Upper lobe of right lung (tissue), 1 donor: ENCODE results near the gene PRICKLE4. TPM values are rescaled to one million over a fixed set of nuclear protein-coding genes. Genes with fewer than 3 reads are reported as not detected.

Experiments used
- ATAC-seq: fragments of 200-7000 bp; cut with Tn5 transposase; one replicate; pipeline ENCODE4 v1.9.1; 2020; ENCODE audit warnings: mild to moderate bottlenecking, moderate library complexity
- DNase-seq: peaks from one replicate; pipeline ENCODE4 v3.0.0-alpha.2; 2020
- H3K27ac ChIP-seq: fragments of 200-600 bp; one replicate; pipeline ENCODE4 v1.8.0; 2022
- H3K27me3 ChIP-seq: fragments of 200-600 bp; one replicate; pipeline ENCODE4 v1.8.0; 2022; ENCODE audit warnings: mild to moderate bottlenecking
- H3K36me3 ChIP-seq: fragments of 200-600 bp; one replicate; pipeline ENCODE4 v1.8.0; 2022
- H3K4me1 ChIP-seq: fragments of 200-600 bp; one replicate; pipeline ENCODE4 v1.8.0; 2022
- H3K4me3 ChIP-seq: fragments of 200-600 bp; one replicate; pipeline ENCODE4 v1.8.0; 2022; ENCODE audit warnings: mild to moderate bottlenecking
- H3K9me3 ChIP-seq: fragments of 200-600 bp; one replicate; pipeline ENCODE4 v1.8.0; 2022
- intact Hi-C: fragments of 100-400 bp; cut with DNase I; formaldehyde crosslinking; loops from one replicate; pipeline ENCODE4 v1.11.0; 2022
- total RNA-seq: library from RNA; stranded (reverse); fragmentation: NEBNext Ultra II Directional; extraction: Animal tissue kit (Norgen Biotek cat#: 25700); gene quantifications from one replicate; pipeline ENCODE4 v1.2.1, GENCODE V29; 2021
- TF ChIP-seq, protein P1 (sequence below): fragments of 200-600 bp; IDR thresholded peaks from one replicate; pipeline ENCODE4 v1.8.0; 2022; ENCODE audit warnings: antibody characterized with exemption
- donor health status: DM: no; HTN: yes; CAD: no; lungs with severe emphysema.

The PRICKLE4 gene
- total RNA-seq, 1 donor from 2014 or later, result 14.2 TPM

DNA sequence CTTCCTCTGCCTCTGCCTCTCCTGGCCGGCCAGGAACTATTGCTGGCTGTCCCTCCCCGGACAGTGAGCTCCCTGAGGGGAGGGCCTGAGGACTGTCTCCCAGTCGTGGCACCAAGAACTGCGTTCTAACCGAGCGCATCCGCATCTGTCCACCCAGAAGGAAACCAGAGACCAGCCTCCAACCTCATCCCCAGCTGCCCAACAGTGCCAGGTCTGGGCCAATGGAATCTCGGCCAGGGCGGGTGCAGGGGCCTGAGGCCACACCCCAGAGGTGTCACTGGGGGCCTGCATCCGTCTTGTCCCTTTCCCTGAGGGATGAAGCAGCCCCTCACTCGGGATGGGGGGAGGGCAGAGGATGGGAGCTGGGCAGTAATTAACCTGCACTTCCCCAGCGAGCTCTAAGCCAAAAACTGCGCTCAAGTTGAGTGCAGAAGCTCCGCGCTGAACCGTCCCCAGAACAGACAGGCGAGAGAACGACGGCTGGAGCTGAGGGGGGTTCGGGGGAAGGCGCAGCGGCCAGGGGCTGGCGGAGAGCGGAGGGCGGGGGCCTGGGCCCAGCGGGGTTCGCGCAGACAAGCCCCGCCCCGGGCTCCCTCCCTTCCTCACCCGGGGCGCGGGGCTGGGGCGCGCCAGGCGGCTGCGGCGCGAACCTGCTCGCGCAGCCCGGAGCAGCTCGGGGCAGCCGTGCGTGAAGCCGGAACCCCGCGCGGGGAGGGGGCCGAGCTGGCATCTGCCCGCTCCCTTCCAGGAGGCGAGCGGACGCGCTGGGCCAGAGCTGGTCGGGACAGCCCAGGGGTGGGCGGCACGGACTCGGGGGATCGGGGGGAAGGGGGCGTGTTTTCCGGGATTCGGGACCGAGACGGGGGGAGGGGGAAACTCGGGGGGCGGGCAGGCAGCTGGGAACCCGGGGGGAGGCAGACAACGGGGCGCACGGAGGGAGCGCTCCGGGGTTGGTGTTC lies 46.6 kb upstream of the PRICKLE4 start:
- intact Hi-C loops, result no loop called here
- Histone ChIP-seq H3K27me3 (no peaks in the 10 kb centered on the region), H3K36me3 (no peaks in the 10 kb centered on the region), H3K27ac (peak overlapping the region; percentile 93), H3K4me1 (peaks cover 36% of the 10 kb centered on the region), H3K4me3 (peak overlapping the region; percentile 87), H3K9me3 (no peaks in the 10 kb centered on the region)
- TF ChIP-seq, protein P1, sequence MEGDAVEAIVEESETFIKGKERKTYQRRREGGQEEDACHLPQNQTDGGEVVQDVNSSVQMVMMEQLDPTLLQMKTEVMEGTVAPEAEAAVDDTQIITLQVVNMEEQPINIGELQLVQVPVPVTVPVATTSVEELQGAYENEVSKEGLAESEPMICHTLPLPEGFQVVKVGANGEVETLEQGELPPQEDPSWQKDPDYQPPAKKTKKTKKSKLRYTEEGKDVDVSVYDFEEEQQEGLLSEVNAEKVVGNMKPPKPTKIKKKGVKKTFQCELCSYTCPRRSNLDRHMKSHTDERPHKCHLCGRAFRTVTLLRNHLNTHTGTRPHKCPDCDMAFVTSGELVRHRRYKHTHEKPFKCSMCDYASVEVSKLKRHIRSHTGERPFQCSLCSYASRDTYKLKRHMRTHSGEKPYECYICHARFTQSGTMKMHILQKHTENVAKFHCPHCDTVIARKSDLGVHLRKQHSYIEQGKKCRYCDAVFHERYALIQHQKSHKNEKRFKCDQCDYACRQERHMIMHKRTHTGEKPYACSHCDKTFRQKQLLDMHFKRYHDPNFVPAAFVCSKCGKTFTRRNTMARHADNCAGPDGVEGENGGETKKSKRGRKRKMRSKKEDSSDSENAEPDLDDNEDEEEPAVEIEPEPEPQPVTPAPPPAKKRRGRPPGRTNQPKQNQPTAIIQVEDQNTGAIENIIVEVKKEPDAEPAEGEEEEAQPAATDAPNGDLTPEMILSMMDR, result no peak
- DNase-seq (peak; percentile 88), ATAC-seq (peak; percentile 73)

DNA sequence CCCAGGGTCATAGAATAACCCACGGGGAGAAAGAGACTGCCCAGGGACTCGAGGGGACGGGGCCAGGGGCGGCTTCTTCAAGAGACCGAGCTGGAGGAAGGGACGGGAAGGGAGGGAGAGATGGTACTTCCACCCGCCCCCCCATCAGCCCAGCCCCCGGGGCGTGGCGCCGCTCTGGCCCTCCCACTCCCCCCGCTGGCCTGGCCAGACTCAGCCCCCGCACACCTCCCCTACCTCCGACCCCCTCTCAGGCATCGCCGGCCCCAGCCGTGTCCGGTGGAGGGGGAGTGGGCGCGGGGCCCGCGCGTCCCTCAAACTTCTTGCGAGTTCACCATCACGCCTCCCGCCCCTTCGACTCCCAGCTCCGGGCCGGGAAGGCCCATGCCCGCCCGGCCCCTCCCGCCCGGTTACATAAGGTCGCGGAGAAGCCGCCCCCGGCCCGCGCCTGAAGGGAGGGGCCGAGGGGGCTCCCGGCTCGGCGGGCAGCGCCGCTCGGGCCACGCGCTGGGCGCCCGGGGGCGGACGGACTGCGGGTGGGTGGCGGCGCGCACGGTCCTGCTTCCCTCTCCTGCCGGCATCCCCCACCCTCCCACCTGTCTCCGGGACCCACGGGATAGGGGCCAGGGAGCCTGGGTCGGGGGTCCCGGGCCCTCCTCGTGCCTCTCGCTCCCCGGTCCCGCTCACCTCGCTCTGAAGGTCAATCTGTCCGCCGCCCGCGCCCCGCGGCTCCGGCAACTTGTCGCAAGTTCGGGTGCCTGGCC lies 45.7 kb upstream of the PRICKLE4 start:
- ATAC-seq, result peak; percentile 78
- peaks cover 36% of the 10 kb centered on the region for H3K4me1 ChIP-seq
- H3K27me3 ChIP-seq, result no peaks in the 10 kb centered on the region
- H3K4me3 ChIP-seq, result peak overlapping the region; percentile 87
- intact Hi-C loops, result no loop called here
- no peaks in the 10 kb centered on the region for H3K36me3 ChIP-seq
- peak; percentile 93 for DNase-seq
- H3K9me3 ChIP-seq, result no peaks in the 10 kb centered on the region
- H3K27ac ChIP-seq, result peak overlapping the region; percentile 93
- TF ChIP-seq, protein P1, result no peak

DNA sequence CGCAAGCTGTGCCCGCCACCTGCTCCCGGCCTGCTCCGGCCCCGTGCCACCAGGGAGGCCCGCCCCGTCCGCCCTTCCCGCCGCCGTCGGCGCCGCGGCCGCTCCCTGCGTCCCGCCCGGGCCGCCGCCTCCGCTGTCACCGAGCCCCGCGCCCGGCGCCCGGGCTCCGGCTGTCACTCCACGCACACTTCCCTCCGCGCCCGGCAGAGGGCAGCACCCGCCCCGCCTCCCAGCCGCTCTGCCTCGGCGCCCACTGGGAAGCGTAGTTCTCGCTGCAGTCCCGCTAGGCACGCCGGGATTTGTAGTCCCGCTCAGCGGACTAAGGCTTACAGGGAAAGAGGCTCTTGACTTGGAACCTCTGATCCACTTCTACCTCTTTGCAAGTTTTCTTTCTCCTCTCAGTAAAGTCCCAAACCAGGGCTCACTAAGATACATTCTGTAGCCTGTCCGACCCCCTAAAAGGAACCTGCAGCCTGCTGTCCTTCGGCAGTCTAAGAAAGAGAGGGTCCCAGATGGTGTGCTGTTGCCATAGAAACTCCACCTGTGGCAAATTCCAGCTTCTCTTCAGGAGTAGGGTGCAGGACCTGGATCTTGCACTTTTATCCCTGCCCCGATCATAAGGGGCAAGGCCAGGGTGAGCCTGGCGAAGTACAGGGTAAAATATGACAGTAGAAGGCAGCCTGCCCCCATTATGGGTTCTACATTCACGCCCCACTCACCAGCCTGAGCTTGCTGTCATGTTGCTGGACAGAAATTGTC lies 45.0 kb upstream of the PRICKLE4 start, which contains the start of gene TFEB:
Gene TFEB (minus strand): TSS at position 182 of the 759 bp plus-strand sequence. CDS start 44,395 bp downstream, outside the sequence.
- intact Hi-C loops, result no loop called here
- Histone ChIP-seq H3K27ac (peak within 1 kb of the TSS; percentile 93), H3K4me3 (peak within 1 kb of the TSS; percentile 87), H3K36me3 (no peaks in the 10 kb centered on the region), H3K9me3 (no peaks in the 10 kb centered on the region), H3K4me1 (peaks cover 30% of the 10 kb centered on the region), H3K27me3 (no peaks in the 10 kb centered on the region)
- ATAC-seq (peak; percentile 88), DNase-seq (peak; percentile 98)
- TF ChIP-seq, protein P1, result peak; percentile 85

DNA sequence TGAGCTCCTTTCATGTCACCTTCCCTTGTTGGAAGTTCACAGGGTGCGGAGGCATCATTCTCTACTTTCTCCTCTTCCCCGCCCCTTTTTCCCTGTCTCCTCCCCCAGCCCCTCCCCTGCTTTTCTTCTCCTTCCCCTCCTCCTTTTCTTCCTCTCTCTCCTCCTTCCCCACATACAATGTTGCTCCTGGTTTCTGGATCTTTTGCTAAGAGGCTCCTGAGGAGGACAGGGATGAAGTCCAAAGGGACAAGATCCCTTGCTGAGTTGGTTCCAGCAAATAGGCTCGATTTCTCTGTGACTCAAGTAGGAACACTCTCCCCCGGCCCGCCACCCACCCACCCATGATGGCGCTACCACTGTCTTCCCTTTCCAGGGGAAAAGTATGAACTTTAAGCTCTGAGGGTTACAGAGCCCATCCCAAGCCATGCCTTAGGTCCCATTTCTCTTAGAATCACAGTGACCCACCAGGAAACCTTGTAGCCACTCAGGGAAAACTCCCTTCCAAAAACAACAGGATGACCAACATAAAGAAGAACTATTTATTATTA lies 44.3 kb upstream of the PRICKLE4 start:
- DNase-seq, result no peak
- no peak for ATAC-seq
- H3K27me3 ChIP-seq, result no peaks in the 10 kb centered on the region
- intact Hi-C loops, result no loop called here
- TF ChIP-seq, protein P1, result no peak
- H3K27ac ChIP-seq, result no peak overlapping the region
- H3K4me3 ChIP-seq, result peak overlapping the region; percentile 6
- no peaks in the 10 kb centered on the region for H3K36me3 ChIP-seq
- no peaks in the 10 kb centered on the region for H3K9me3 ChIP-seq
- peaks cover 23% of the 10 kb centered on the region for H3K4me1 ChIP-seq
